Gastroesophageal sphincter (tissue), 3 donors: Measurements from ENCODE around the gene RPEL1.
"Not testable (repeated sequence)": the region's sequence is repeated elsewhere in the genome, so short reads cannot be mapped to it uniquely, and the experiment has no call there.

Experiments used
- POLR2AphosphoS5 ChIP-seq: sonication (generic); formaldehyde crosslinking; IDR thresholded peaks from one replicate; pipeline ENCODE4 v1.6.1; 2017; ENCODE audit warnings: antibody characterized with exemption
- TF ChIP-seq, protein P1 (sequence below), 4 experiments: fragments of 200-600 bp in 2 of 4; fragments of 450-650 bp in 2 of 4; sonication (generic) in 1 of 4; IDR thresholded peaks; one replicate each; pipeline ENCODE4 v1.5.1; 2017 to 2019; ENCODE audit warnings: antibody characterized with exemption in 4 of 4, mild to moderate bottlenecking in 2 of 4, moderate library complexity in 2 of 4

DNA sequence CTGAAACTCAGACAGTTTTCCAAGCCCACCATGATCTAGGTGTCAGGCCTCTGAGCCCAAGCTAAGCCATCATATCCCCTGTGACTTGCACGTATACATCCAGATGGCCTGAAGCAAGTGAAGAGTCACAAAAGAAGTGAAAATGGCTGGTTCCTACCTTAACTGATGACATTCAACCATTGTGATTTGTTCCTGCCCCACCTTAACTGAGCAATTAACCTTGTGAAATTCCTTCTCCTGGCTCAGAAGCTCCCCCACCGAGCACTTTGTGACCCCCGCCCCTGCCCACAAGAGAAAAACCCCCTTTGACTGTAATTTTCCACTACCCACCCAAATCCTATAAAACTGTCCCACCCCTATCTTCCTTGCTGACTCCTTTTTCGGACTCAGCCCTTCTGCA, 40.3 kb upstream of the RPEL1 start:
- TF ChIP-seq, protein P1, sequence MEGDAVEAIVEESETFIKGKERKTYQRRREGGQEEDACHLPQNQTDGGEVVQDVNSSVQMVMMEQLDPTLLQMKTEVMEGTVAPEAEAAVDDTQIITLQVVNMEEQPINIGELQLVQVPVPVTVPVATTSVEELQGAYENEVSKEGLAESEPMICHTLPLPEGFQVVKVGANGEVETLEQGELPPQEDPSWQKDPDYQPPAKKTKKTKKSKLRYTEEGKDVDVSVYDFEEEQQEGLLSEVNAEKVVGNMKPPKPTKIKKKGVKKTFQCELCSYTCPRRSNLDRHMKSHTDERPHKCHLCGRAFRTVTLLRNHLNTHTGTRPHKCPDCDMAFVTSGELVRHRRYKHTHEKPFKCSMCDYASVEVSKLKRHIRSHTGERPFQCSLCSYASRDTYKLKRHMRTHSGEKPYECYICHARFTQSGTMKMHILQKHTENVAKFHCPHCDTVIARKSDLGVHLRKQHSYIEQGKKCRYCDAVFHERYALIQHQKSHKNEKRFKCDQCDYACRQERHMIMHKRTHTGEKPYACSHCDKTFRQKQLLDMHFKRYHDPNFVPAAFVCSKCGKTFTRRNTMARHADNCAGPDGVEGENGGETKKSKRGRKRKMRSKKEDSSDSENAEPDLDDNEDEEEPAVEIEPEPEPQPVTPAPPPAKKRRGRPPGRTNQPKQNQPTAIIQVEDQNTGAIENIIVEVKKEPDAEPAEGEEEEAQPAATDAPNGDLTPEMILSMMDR (IDR thresholded peaks at IDR 0.05): not testable (repeated sequence)
- TF ChIP-seq POLR2AphosphoS5: not testable (repeated sequence)
